Large intestine (tissue), 3 donors: Measurements from ENCODE around the gene CALN1. TPM values are rescaled to one million over a fixed set of nuclear protein-coding genes. Genes with fewer than 3 reads are reported as not detected.

Experiments
- DNase-seq, 2 donors: peaks; one replicate each; pipeline versions ENCODE4 v3.0.0 to v3.0.0-alpha.2; 2013
- H3K27ac ChIP-seq: one replicate; pipeline ENCODE4 v1.5.1; 2013; ENCODE audit warnings: low read length
- H3K27me3 ChIP-seq: 2 replicates; pipeline ENCODE4 v1.6.1; 2013; ENCODE audit warnings: low read length; ENCODE audit not compliant: control insufficient read depth, insufficient read depth
- H3K36me3 ChIP-seq: 2 replicates; pipeline ENCODE4 v1.6.1; 2013; ENCODE audit warnings: low read length; ENCODE audit not compliant: control insufficient read depth, insufficient read depth
- H3K4me1 ChIP-seq: one replicate; pipeline ENCODE4 v1.6.1; 2013; ENCODE audit warnings: low read length; ENCODE audit not compliant: control insufficient read depth, insufficient read depth
- H3K4me3 ChIP-seq: one replicate; pipeline ENCODE4 v1.5.1; 2013; ENCODE audit warnings: low read length
- H3K9me3 ChIP-seq: one replicate; pipeline ENCODE4 v1.6.1; 2013; ENCODE audit warnings: mild to moderate bottlenecking, low read depth, low read length, moderate library complexity; ENCODE audit not compliant: control insufficient read depth
- WGBS: methylation state at CpG from one replicate; pipeline ENCODE4 v1.1.5; 2013; ENCODE audit warnings: low lambda C conversion rate; ENCODE audit not compliant: insufficient coverage; 5-methylcytosine and 5-hydroxymethylcytosine counted together
- polyA plus RNA-seq: library from polyadenylated mRNA; unstranded; fragments of 120-200 nt; gene quantifications from one replicate; pipeline ENCODE4 v1.2.1, GENCODE V29; 2013

CALN1 gene
- polyA plus RNA-seq, 1 donor = 0.09 TPM

DNA sequence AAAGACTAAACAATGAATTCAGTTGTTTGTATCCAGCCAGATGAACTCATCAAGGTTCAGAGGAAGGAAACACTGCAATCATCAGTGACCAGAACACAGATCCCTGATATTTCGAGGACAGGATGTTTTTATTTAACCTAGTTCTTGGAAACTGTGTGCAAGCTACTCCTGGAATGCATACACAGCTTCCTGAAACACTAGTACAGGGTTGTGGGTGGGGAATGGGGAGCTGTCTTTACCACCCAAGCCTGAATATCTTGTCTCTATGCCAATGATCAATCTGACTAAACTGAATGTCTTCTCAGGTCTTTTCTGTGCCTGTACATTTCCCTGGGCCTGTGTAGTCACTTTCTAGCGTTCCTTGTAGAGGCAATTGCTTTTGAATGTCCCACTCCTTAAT lies 374.6 kb downstream of the CALN1 start:
- Histone ChIP-seq H3K9me3 (peaks cover 2% of the 10 kb centered on the region), H3K27me3 (no peaks in the 10 kb centered on the region), H3K4me3 (no peak overlapping the region), H3K36me3 (no peaks in the 10 kb centered on the region), H3K27ac (no peak overlapping the region), H3K4me1 (no peaks in the 10 kb centered on the region)
- WGBS = no CpG with 5 or more reads among the region's 2 CpGs
- no peak for DNase-seq

DNA sequence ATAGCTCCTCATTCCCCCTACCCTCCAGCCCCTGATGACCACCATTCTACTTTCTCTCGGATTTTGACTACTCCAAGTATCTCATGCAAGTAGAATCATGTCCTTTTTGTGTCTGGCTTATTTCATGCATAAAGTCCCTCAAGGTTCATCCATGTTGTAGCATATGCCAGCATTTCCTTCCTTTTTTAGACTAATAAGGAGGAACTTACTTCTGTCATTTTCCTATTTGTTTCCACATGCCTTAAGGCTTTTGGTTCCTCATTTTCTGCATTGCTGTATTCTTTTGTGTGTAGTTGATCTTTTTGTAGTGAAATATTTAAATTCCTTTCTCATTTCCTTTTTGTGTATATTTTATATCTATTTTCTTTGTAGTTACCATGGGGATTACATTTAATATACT lies 376.9 kb downstream of the CALN1 start:
- no peaks in the 10 kb centered on the region for H3K36me3 ChIP-seq
- peaks cover 2% of the 10 kb centered on the region for H3K9me3 ChIP-seq
- no peak for DNase-seq
- no peaks in the 10 kb centered on the region for H3K4me1 ChIP-seq
- H3K27me3 ChIP-seq = no peaks in the 10 kb centered on the region
- no peak overlapping the region for H3K27ac ChIP-seq
- WGBS = 100% methylated on average over 1 of the region's 1 CpG
- H3K4me3 ChIP-seq = no peak overlapping the region

DNA sequence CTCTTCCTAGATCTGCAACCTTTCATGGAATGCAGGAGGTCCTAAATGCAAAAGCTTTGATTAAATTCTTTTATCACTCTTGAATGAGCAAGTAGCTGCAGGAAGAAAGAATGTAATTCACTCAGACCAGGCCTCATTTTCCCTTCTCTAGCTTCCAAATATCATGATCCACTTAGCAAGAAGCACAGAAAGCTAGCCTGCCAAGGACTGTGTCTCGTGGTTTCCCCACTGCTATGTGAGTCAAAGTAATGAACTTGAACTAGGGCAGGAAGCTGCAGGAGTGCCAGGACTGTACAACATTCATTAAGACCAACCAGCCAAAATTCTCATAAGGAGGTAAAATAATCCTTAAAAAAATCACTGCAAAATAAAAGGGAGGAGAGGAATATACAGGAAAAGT lies 379.2 kb downstream of the CALN1 start:
- no peaks in the 10 kb centered on the region for H3K4me1 ChIP-seq
- H3K27ac ChIP-seq = no peak overlapping the region
- H3K4me3 ChIP-seq = no peak overlapping the region
- no peaks in the 10 kb centered on the region for H3K27me3 ChIP-seq
- H3K36me3 ChIP-seq = no peaks in the 10 kb centered on the region
- no peak for DNase-seq
- peaks cover 2% of the 10 kb centered on the region for H3K9me3 ChIP-seq
- 80% methylated on average over 1 of the region's 1 CpG for WGBS

DNA sequence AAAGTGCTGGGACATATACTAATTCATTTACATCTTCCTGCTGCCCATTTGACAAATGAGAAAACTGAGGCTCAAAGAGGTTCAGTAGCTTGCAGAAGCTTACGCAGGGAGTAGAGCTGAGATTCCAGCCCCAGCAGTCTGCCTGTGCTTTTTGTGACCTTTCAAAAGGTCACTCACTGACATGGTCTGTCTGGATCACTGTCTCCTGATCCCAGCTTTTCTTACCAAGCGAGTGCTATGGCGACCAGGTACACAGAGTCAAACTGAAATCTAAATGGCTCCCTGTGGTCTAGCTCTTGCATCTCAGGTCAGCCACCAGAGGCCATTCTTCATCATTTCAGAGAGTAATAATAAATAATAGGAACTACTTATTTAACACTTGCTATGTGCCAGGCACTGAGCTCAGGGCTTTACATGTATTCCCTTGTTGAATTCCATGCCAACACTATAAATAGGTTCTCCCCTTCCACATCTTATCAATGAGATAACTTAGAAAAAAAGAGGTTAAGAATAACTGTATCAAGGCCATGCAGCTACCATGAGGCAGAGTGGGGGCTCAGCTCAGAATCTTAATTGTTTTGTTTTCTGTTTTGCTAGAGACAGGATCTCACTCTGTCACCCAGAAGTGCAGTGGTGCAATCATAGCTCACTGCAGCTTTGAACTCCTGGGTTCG lies 381.0 kb downstream of the CALN1 start:
- H3K27ac ChIP-seq = no peak overlapping the region
- H3K36me3 ChIP-seq = no peaks in the 10 kb centered on the region
- DNase-seq = no peak
- no CpG with 5 or more reads among the region's 4 CpGs for WGBS
- no peaks in the 10 kb centered on the region for H3K4me1 ChIP-seq
- H3K4me3 ChIP-seq = no peak overlapping the region
- H3K27me3 ChIP-seq = no peaks in the 10 kb centered on the region
- H3K9me3 ChIP-seq = peaks cover 5% of the 10 kb centered on the region

DNA sequence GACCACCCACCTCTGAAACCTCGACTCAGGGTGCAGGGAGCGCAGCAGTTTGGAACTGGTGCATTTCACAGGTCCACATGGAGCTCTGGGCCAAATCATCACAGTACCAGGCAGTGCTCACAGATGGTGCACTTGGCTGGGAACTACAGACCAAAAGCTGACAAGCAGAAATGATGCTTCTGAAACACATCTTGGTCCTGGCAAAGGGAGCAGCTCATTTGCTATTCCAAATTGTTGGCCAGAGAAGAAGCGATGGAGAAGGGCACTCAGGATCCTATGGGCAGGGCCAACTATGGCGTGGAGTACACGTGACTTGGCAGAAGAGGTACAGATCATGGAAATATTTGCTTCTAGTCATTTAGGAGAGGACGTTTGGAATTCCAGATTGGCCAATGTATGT lies 383.9 kb downstream of the CALN1 start:
- no peaks in the 10 kb centered on the region for H3K27me3 ChIP-seq
- no peaks in the 10 kb centered on the region for H3K36me3 ChIP-seq
- no peak overlapping the region for H3K27ac ChIP-seq
- no peak overlapping the region for H3K4me3 ChIP-seq
- DNase-seq = no peak
- no peaks in the 10 kb centered on the region for H3K4me1 ChIP-seq
- no CpG with 5 or more reads among the region's 6 CpGs for WGBS
- H3K9me3 ChIP-seq = peaks cover 5% of the 10 kb centered on the region

DNA sequence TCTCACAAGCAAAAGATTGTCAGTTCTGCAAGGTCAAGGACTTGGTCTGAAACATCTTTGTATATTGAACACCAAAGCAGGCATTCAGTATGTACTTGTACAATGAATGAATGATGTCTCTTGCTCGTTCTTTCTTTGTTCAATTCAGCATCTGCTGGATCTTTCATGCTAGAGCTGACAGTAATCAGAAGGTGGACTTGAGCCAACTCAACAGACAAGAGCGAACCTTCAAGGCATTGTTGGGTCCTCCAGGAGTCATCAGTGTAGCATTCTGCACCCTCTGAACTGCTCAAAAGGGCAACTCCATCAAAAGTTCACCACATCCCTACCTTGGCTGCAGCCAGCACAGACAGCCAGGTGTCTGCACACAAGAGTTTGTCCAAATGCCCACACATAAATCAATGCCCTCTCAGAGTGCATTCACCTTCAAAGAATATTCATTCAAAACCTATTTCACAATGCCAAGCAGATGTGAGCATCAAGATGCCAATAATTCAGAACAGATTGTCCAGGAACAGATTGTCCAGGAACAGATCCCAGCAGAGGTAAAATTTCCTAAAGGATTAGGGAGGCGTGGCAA lies 386.7 kb downstream of the CALN1 start:
- H3K27ac ChIP-seq = no peak overlapping the region
- H3K36me3 ChIP-seq = no peaks in the 10 kb centered on the region
- WGBS = 80% methylated on average over 1 of the region's 3 CpGs
- no peak overlapping the region for H3K4me3 ChIP-seq
- H3K9me3 ChIP-seq = peaks cover 5% of the 10 kb centered on the region
- no peaks in the 10 kb centered on the region for H3K4me1 ChIP-seq
- no peaks in the 10 kb centered on the region for H3K27me3 ChIP-seq
- DNase-seq = no peak

DNA sequence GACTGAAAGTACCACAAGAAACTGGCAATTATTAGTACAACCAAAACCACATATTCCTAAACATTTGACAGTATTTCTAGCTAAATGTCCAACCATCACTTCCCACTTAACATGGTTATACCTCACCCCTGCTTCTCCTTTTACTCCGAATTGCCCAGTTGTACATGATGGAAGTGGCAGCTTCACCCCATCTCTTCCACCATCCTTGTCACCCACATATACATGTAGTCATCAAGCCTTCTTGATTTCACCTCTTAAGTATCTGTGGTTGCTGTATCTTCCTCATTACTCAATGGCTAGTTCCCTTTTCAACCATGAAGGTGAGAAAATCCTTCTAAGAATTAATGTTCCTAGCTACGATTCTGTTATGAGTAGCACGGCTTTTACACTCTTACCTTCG lies 388.2 kb downstream of the CALN1 start:
- DNase-seq = no peak
- Histone ChIP-seq H3K27ac (no peak overlapping the region), H3K36me3 (no peaks in the 10 kb centered on the region), H3K4me1 (no peaks in the 10 kb centered on the region), H3K4me3 (no peak overlapping the region), H3K9me3 (peaks cover 5% of the 10 kb centered on the region), H3K27me3 (no peaks in the 10 kb centered on the region)
- WGBS = 92% methylated on average over 1 of the region's 4 CpGs

DNA sequence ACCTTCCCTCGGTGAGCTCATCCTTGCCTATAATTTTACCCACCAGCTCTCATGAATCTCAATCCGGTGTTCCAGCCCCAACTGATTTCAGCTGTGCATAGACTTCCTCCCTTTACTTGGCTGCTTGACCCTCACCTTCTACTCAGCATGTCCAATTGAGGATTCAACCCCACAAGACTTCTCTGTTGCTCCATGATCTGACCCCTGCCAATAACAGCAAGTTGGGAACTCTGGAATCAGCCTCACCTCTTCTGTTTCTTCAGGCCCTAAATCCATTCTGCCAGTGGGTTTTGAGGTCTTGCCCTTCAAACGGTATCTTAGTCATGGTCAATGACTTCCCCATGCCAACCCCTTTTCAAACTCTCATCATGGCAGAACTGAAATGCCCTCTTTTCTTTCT lies 390.4 kb downstream of the CALN1 start:
- Histone ChIP-seq H3K4me3 (no peak overlapping the region), H3K36me3 (no peaks in the 10 kb centered on the region), H3K27me3 (no peaks in the 10 kb centered on the region), H3K4me1 (no peaks in the 10 kb centered on the region), H3K27ac (no peak overlapping the region), H3K9me3 (no peaks in the 10 kb centered on the region)
- no CpG with 5 or more reads among the region's 3 CpGs for WGBS
- DNase-seq = no peak

DNA sequence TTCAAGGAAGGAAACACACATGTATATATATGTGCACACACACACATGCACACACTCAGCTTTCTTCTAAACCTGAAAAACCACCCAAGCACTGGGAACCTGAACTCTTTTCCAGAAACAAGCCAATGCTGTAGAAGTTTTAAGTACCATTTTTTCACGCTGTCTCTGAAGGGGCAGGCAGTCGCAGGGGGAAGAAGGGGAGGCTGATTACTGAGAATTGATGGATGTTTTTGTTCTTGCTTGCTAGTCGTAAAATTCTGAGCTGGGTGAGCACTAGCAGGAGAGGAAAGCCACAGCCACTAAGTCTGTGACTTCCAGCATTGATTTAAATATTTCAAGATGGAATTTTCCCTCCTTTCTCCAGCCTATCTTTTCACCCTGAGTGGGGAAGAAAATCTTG lies 391.8 kb downstream of the CALN1 start:
- Histone ChIP-seq H3K4me3 (no peak overlapping the region), H3K27ac (no peak overlapping the region), H3K27me3 (no peaks in the 10 kb centered on the region), H3K9me3 (no peaks in the 10 kb centered on the region), H3K4me1 (no peaks in the 10 kb centered on the region), H3K36me3 (no peaks in the 10 kb centered on the region)
- no CpG with 5 or more reads among the region's 3 CpGs for WGBS
- no peak for DNase-seq

DNA sequence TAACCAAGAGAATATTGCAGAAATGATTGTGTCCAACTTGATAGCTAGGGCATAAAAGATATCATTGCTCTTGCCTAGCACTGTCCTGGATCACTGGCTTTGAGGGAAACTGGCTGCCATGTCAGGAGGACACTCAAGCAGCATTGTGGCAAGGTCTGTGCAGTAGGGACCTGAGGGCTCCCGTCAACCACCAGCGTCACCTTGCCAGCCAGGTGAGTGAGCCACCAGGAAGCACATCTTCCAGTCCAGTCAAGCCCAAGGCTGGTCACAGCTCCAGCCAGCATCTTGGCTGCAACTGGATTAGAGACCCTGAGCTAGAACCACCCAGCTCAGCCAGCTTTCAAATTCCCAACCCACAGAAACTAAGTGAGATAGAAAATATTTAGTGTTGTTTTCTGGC lies 392.7 kb downstream of the CALN1 start:
- Histone ChIP-seq H3K27me3 (no peaks in the 10 kb centered on the region), H3K4me1 (no peaks in the 10 kb centered on the region), H3K27ac (no peak overlapping the region), H3K9me3 (no peaks in the 10 kb centered on the region), H3K4me3 (no peak overlapping the region), H3K36me3 (no peaks in the 10 kb centered on the region)
- no CpG with 5 or more reads among the region's 2 CpGs for WGBS
- no peak for DNase-seq

DNA sequence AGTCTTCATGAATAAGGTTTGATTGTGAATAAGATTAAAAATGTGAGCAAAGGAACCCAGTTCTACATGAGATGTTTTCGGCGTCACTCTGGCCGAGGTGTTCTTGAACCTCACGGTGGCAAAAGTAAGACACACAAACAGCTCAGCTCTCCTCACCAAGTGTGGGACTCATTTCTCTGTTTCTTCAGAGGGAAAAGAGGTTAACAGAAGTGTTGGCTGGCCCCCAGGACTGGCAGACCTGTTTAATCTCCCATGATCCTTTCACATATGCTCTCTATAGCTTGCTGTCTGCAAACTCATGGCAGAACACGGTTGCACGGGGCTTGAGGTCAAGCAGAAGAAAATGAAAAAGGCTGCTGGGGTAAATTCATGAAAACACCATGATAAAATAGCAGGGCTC lies 394.4 kb downstream of the CALN1 start:
- no peak for DNase-seq
- Histone ChIP-seq H3K9me3 (no peaks in the 10 kb centered on the region), H3K27ac (no peak overlapping the region), H3K36me3 (no peaks in the 10 kb centered on the region), H3K4me3 (no peak overlapping the region), H3K4me1 (no peaks in the 10 kb centered on the region), H3K27me3 (no peaks in the 10 kb centered on the region)
- WGBS = no CpG with 5 or more reads among the region's 6 CpGs
